Measurements from ENCODE around the gene CCM2.
A peak's percentile ranks its signal among the peaks of the same experiment; 100 is the strongest.

CCM2 gene

DNA sequence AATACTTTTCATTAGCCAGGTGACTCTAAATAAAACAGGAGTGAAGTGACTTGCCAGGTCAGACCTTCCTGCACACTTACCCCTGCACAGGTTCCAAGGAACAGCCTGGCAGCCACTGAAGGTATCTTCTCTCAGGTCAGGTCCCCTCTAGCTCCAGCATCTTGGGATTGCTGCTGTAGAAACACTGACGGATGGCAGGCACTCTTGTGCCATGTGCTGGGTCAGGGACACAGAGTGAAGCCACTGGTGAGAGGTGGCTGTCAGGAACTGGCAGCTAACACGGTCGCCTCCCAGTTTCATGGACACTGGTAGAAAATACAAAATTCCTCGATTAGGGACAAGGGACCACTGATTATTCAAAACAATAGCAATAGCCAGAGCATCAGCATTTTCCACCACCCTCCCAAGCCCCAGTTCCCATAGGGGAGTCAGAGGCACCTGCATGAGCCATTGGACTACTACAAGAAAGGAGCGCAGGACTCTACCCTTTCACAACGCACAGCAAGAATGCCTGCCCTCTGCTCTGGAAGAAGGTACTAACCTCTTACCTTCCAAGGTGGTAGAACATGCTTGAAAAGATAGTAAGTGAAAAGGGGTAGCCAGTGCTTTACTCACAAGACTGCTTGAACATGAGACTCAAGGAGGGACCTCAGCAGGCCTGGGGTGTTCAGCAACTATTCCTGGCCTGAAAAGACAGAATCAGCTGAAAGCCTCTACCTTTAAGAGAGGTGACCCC lies 16.1 kb upstream of the CCM2 start:
- TF ChIP-seq, protein P1, sequence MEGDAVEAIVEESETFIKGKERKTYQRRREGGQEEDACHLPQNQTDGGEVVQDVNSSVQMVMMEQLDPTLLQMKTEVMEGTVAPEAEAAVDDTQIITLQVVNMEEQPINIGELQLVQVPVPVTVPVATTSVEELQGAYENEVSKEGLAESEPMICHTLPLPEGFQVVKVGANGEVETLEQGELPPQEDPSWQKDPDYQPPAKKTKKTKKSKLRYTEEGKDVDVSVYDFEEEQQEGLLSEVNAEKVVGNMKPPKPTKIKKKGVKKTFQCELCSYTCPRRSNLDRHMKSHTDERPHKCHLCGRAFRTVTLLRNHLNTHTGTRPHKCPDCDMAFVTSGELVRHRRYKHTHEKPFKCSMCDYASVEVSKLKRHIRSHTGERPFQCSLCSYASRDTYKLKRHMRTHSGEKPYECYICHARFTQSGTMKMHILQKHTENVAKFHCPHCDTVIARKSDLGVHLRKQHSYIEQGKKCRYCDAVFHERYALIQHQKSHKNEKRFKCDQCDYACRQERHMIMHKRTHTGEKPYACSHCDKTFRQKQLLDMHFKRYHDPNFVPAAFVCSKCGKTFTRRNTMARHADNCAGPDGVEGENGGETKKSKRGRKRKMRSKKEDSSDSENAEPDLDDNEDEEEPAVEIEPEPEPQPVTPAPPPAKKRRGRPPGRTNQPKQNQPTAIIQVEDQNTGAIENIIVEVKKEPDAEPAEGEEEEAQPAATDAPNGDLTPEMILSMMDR (IDR thresholded peaks at IDR 0.05; ENCODE audit: low read depth, low read length): no peak
- H3K4me3 ChIP-seq (ENCODE audit: low read depth, low read length): no peak overlapping the region

DNA sequence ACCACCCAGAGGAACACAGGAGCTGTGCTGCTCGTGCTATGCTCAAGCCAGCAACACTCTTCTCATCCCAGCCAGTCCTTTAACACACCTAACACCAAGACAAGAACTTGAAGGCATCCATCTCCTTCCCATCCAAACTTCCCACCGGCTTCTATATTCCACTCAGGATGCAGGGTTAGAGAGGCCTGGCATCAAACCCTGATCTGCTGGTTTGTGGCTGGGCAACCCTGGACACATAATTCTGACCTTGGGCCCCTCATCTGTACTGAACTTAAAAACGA lies 15.6 kb upstream of the CCM2 start:
- TF ChIP-seq, protein P1 (IDR thresholded peaks at IDR 0.05; ENCODE audit: low read depth, low read length): no peak
- 0 out of 2 replicates have a peak overlapping the region, but pooled peaks have one; percentile 10 for H3K4me3 ChIP-seq (ENCODE audit: low read depth, low read length)

DNA sequence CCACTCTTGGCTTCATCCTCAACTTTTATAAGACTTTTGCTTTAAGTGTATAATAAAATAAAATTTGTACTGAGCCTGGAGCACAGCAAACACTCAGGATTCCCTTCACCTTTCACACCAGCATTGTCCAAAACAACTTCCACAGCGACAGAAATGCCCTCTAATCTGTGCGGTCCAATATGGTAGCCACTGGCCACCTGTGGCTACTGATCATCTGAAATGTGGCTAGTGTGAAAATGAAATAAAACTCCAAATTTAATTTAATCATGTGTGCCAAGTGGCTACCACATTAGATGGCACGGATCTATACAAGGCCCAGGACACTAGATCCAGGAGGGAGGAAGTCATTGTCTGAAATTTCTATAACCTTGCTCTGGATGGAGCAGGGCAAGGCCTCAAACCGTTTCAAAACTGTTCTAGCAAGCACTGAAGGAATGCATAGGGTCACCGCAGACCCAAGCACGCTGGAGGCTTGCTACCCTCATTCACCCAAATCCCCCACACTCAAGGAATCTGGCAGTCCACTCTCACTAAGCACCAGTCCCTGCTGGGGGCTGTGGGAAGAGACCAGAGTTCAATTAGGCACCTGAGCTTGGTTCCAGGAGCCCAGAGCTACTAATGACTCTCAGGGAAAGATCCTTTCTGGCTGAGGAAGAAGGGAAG lies 14.8 kb upstream of the CCM2 start:
- TF ChIP-seq, protein P1 (IDR thresholded peaks at IDR 0.05; ENCODE audit: low read depth, low read length): no peak
- peak overlapping the region; percentile 90 for H3K4me3 ChIP-seq (ENCODE audit: low read depth, low read length)

DNA sequence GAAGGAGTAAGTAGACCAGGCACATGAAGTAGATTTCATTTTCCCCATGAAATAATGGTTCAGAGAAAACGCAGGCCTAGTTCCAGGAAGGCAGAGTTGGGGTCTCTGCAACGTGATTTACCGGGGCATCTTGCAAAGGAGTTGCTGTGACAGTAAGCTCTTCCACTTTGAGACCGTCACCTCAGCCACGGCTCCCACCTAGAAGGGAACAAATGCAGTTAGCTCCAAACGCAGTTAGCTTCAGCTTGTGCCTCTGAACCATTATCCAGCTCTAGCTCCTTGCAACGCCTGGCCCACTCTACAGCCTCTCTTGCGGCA lies 14.1 kb upstream of the CCM2 start:
- peak overlapping the region; percentile 90 for H3K4me3 ChIP-seq (ENCODE audit: low read depth, low read length)
- TF ChIP-seq, protein P1 (IDR thresholded peaks at IDR 0.05; ENCODE audit: low read depth, low read length): no peak

DNA sequence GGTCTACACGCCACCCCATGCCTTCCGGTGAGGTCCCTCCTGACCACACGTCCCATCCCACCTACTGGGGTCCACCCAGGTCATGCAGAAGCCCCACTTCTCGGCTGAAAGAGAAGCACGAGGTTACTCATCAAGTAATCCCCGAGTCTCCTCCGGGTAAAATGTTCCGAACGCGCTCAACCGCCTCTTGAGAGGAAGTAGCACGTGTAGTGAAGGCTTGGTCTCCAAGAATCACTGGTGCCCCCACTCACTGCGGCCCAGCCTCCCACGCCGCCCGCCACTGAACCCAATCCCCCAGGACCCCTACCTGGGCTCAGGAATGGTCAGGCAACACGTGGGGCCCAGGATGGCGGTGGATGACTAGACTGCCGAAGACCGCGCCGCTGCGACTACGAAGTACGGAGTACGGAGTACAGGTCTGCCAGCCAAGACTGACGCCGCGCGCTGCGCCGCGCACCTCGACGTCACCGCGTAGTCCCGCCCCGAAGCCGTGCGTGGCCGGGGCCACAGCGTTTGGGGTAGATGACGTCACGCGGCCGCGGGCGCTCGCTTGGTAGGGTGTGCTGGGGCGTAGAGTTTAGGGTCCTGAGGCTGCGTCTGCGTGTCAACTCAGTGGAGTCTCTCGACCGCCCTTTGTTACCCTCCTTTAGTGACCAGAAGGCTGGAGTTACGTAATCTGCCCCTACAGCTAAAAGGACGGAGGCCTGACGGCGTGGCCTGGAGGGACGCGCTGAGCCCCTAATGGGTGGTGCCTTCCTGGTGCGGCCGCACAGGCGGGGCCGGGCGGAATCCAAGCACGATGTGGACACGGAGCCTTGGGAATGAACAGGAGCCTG lies 13.6 kb upstream of the CCM2 start:
- TF ChIP-seq, protein P1 (IDR thresholded peaks at IDR 0.05; ENCODE audit: low read depth, low read length): no peak
- H3K4me3 ChIP-seq (ENCODE audit: low read depth, low read length): peak overlapping the region; percentile 90

DNA sequence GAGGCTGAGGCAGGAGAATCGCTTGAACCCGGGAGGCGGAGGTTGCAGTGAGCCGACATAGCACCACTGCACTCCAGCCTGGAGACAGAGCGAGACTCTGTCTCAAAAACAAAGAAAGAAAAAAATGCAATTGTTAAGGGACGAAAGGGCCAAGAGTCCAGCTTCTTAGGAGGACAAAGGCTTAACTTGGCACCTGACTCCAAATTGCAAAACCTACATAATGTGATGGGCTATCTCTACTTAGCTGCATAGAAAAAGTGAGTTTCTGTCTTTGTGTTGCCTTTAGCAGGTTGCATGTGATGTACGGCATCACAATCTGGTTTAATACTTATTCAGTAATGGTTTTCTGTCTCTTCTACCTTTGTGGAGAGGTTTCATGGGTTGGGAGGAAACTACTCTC lies 12.5 kb upstream of the CCM2 start:
- H3K4me3 ChIP-seq (ENCODE audit: low read depth, low read length): no peak overlapping the region
- TF ChIP-seq, protein P1 (IDR thresholded peaks at IDR 0.05; ENCODE audit: low read depth, low read length): no peak

DNA sequence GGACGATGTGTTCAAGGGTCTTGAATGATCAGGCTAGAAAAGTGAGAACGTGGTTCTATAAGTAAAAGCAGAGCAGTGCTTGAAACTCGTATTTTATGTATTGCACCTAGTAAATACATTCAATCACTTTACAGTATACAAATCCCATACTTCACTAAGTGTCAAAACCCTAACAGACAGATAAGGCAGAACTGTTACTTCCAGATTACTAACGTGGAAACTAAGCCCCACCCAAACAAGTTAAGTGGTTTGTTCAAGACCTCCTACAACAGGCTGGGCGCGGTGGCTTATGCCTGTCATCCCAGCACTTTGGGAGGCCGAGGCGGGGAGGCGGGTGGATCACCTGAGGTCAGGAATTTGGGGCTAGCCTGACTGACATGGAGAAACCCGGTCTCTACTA lies 12.0 kb upstream of the CCM2 start:
- no peak overlapping the region for H3K4me3 ChIP-seq (ENCODE audit: low read depth, low read length)
- TF ChIP-seq, protein P1 (IDR thresholded peaks at IDR 0.05; ENCODE audit: low read depth, low read length): no peak

Measured in WI38 (cell line).